Measurements from ENCODE around the gene KRTDAP.

The KRTDAP gene

DNA sequence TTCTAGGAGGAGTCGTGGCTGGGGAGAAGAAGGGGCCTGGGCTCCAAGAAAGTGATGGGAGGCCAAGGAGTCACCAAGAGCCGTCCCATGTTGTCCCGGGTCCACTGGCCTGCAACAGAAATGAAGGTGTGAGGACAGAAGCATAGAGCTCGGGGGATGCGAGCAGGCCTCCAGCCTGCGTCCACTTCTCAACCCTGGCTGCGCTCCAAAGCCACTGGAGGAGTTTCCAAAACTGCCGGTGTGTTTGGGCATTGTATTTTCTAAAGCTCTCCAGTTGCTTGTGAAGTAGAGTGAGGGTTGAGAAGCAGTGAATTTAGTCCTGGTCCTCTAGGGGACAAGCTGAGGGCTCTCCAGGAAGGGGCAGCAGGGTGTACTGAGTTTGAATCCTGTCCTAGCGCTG lies 29.2 kb downstream of the KRTDAP start:
- TF ChIP-seq, protein P1, sequence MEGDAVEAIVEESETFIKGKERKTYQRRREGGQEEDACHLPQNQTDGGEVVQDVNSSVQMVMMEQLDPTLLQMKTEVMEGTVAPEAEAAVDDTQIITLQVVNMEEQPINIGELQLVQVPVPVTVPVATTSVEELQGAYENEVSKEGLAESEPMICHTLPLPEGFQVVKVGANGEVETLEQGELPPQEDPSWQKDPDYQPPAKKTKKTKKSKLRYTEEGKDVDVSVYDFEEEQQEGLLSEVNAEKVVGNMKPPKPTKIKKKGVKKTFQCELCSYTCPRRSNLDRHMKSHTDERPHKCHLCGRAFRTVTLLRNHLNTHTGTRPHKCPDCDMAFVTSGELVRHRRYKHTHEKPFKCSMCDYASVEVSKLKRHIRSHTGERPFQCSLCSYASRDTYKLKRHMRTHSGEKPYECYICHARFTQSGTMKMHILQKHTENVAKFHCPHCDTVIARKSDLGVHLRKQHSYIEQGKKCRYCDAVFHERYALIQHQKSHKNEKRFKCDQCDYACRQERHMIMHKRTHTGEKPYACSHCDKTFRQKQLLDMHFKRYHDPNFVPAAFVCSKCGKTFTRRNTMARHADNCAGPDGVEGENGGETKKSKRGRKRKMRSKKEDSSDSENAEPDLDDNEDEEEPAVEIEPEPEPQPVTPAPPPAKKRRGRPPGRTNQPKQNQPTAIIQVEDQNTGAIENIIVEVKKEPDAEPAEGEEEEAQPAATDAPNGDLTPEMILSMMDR (IDR thresholded peaks at IDR 0.05; ENCODE audit: control insufficient read depth, insufficient read depth, low read depth, low read length, missing control alignments): no peak
- no peak overlapping the region for H3K4me3 ChIP-seq (ENCODE audit: control insufficient read depth, low read depth, low read length)
- no peak for DNase-seq (ENCODE audit: low read depth)

DNA sequence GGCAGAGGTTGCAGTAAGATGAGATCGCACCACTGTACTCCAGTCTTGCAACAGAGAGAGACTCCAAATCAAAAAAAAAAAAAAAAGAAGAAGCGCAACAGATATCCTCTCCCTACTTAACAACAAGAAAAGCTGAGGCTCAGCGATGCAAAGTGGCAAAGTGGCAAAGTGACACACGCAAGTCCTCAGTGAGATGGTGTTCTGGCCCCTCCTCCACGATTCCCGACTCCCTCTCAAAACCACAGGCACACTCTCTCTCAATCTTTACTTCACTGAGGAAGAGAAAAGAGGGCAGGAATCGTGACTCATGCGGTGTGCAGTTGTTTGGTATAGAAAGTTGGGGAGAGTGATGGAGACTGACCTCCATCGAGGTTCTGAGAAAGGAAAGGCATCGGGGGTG lies 29.7 kb downstream of the KRTDAP start:
- H3K4me3 ChIP-seq (ENCODE audit: control insufficient read depth, low read depth, low read length): no peak overlapping the region
- DNase-seq (ENCODE audit: low read depth): no peak
- TF ChIP-seq, protein P1 (IDR thresholded peaks at IDR 0.05; ENCODE audit: control insufficient read depth, insufficient read depth, low read depth, low read length, missing control alignments): no peak

DNA sequence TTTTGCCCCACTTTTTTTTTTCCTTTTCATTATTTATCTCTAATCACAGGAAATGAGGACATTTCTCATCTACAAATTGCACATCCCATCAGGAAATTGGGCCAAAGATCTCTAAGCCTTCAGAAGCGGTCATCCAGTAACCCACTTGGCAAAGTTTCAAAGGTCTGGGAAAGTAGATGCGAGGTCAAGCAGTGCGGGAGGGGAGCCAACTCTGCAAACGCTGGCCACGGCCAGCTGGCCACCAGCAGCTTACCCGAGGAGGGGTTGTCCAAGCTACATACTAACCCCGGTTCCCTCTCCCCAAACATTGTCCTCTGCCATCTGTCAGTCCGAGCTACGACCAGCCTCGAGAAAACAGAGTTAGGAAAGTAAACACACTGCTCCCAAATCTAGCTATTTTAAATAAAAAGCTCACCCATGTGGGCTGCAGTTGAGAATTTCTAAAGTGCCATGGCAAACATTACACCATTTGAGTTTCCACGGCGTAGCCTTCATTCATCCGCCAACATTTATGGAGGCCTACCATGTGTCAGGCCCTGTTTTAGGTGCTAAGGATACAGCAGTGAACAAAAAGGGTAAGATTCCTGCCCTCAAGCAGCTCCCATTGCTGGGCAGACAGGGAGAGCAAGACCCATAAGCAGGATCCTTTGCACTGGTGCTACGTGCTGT lies 30.7 kb downstream of the KRTDAP start:
- no peak for DNase-seq (ENCODE audit: low read depth)
- TF ChIP-seq, protein P1 (IDR thresholded peaks at IDR 0.05; ENCODE audit: control insufficient read depth, insufficient read depth, low read depth, low read length, missing control alignments): no peak
- H3K4me3 ChIP-seq (ENCODE audit: control insufficient read depth, low read depth, low read length): no peak overlapping the region

DNA sequence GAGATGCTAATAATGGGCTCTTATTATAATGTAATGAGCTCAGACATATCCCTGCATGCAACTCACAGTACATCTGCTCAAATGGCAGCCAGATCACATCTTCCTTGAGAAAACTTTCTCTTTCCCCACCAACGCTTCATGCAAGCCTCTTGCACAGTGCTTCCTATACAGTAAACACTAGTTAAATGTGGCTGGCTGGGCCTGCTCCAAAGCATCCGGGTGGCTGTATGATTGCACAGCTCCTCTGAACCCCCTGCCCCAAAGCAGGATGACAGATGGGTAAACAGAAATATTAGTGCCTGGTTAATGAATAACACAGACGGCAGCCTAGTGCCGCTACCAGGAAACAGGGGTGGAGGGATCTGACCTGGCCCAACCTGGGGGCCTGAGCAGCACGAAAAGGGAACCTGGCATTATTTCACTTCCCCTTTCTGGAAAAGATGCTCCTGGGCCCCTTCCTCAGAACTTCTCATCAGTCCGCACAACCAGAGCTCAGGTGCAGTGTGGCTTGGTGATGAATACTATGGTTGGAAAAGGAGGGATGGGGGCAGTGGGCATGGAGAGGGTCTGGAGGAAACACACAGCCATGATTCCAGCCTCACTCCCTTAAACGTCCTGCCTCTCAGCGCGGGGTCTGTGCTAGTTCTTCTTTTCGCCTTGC lies 31.4 kb downstream of the KRTDAP start:
- H3K4me3 ChIP-seq (ENCODE audit: control insufficient read depth, low read depth, low read length): no peak overlapping the region
- TF ChIP-seq, protein P1 (IDR thresholded peaks at IDR 0.05; ENCODE audit: control insufficient read depth, insufficient read depth, low read depth, low read length, missing control alignments): no peak
- DNase-seq (ENCODE audit: low read depth): no peak

DNA sequence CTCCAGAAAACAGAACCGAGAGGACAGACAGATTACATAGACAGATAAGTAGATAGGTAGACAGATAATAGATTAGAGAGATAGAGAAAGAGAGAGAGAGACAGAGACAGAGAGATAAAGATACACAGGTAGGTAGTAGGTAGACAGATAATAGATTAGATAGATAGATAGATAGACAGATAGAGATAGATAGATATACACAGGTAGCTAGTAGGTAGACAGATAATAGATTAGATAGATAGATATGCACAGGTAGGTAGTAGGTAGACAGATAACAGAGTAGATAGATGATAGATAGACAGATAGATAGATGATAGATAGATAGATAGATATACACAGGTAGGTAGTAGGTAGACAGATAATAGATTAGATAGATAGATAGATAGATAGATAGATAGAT lies 32.1 kb downstream of the KRTDAP start:
- TF ChIP-seq, protein P1 (IDR thresholded peaks at IDR 0.05; ENCODE audit: control insufficient read depth, insufficient read depth, low read depth, low read length, missing control alignments): no peak
- DNase-seq (ENCODE audit: low read depth): no peak
- H3K4me3 ChIP-seq (ENCODE audit: control insufficient read depth, low read depth, low read length): no peak overlapping the region

DNA sequence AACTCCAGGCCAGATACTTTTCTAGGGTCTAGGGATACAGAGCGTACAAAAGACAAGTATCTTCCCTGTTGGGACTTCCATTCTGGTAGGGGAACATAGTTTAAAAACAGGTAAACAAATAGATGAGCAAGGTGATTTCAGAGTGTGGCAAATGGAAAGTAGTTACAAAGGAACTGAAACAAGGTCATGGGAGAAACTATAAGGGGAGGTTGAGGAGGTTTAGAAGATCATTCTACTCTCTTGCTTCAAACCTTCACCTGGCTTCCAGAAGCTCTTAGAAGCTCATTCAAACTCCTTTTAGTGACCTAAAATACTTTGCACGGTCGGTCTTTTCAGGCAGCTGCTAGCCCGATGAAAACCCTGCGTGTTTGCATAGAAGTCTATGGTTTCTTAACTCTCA lies 33.1 kb downstream of the KRTDAP start:
- no peak for DNase-seq (ENCODE audit: low read depth)
- TF ChIP-seq, protein P1 (IDR thresholded peaks at IDR 0.05; ENCODE audit: control insufficient read depth, insufficient read depth, low read depth, low read length, missing control alignments): no peak
- H3K4me3 ChIP-seq (ENCODE audit: control insufficient read depth, low read depth, low read length): no peak overlapping the region

Measured in AG09309 (cell line).